ENCODE results near the gene SERPINA7.

DNA sequence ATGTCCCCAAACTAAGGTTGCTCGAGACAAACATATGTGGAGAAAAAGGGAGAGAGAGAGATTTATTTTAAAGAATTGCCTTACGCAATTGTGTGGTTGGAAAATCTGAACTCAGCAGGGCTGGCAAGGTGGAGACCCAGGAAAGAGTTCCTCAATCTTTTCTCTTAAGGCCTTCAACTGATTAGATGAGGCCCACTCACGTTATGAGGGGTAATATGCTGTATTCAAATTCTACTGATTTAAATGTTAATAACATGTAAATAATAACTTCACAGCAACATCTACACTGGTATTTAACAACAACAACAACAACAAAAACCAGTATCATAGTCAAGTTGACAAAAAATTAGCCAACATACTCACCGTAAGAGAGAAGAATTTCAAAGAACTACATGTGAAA, 14.6 kb downstream of the SERPINA7 start:
- TF ChIP-seq POLR2AphosphoS5 (IDR thresholded peaks at IDR 0.05) (no peak), EP300 (IDR thresholded peaks at IDR 0.05) (no peak)
- TF ChIP-seq, protein P1, sequence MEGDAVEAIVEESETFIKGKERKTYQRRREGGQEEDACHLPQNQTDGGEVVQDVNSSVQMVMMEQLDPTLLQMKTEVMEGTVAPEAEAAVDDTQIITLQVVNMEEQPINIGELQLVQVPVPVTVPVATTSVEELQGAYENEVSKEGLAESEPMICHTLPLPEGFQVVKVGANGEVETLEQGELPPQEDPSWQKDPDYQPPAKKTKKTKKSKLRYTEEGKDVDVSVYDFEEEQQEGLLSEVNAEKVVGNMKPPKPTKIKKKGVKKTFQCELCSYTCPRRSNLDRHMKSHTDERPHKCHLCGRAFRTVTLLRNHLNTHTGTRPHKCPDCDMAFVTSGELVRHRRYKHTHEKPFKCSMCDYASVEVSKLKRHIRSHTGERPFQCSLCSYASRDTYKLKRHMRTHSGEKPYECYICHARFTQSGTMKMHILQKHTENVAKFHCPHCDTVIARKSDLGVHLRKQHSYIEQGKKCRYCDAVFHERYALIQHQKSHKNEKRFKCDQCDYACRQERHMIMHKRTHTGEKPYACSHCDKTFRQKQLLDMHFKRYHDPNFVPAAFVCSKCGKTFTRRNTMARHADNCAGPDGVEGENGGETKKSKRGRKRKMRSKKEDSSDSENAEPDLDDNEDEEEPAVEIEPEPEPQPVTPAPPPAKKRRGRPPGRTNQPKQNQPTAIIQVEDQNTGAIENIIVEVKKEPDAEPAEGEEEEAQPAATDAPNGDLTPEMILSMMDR (IDR thresholded peaks at IDR 0.05), result no peak
